Ishikawa (cell line): Measurements from ENCODE around the gene SLC16A12.

ENCODE experiments used
- CEBPB ChIP-seq: IDR thresholded peaks from 2 replicates; pipeline ENCODE4 v1.6.1; 2012
- CREB1 ChIP-seq: IDR thresholded peaks from 2 replicates; pipeline ENCODE4 v1.6.1; 2012; ENCODE audit warnings: low read depth
- EP300 ChIP-seq: IDR thresholded peaks from 2 replicates; pipeline ENCODE4 v1.6.1; 2012; ENCODE audit warnings: borderline replicate concordance
- FOXM1 ChIP-seq: IDR thresholded peaks from 2 replicates; pipeline ENCODE4 v1.6.1; 2012; ENCODE audit warnings: low read depth, borderline replicate concordance

- no peak for TF ChIP-seq CREB1
- TF ChIP-seq CEBPB: no peak
- no peak for TF ChIP-seq EP300
- TF ChIP-seq FOXM1: no peak
Measured at GRCh38 chr10:89565180-89565579, 29.8 kb upstream of the SLC16A12 start.
